ENCODE data around the gene OR5K1.
A peak's percentile ranks its signal among the peaks of the same experiment; 100 is the strongest.

The OR5K1 gene

DNA sequence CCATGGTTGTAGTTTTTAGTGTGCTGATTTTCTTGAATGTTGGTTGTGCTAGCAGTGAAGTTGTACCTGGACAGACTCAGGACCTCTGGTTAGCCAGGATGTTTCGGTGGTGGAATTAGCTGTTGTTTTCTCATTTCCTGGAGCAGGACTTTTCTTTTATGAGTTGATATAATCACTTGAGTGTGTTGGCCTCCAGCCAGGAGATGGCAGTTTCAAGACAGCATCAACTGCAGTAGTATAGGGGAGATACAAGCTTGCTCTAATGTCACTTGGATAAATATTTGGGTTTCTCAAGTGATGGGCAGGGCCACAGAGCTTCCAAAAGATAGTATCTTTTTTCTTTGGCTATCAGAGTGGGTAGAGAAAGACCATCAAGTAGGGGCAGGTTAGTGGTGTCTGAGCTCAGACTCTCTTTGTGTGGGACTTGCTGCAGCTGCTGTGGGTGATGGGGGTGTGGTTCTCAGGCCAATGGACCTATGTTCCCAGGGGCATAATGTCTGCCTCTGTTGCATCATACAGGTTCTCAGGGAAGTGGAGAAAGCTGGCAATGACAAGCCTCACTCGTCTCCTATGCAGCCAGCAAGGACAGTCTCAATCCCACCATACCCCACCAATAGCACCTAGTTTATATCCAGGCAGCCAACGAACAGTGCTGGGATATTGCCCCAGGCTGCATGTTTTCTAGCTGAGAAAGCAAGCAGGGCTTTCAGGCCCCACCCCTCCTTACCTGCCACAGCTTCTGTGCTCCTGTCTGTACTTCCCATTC, 19.9 kb downstream of the OR5K1 start:
- H2AK5ac ChIP-seq (ENCODE audit: low read length) = no peak overlapping the region
- H3K18ac ChIP-seq (ENCODE audit: low read length) = no peak overlapping the region
- H3K79me2 ChIP-seq (ENCODE audit: control insufficient read depth, insufficient read depth, low read length) = no peaks in the 10 kb centered on the region
- H2BK5ac ChIP-seq (ENCODE audit: low read length) = no peak overlapping the region
- no peaks in the 10 kb centered on the region for H3K27me3 ChIP-seq (ENCODE audit: insufficient read depth, low read length, poor library complexity)
- no peak overlapping the region for H3K23ac ChIP-seq (ENCODE audit: low read length)
- no peak overlapping the region for H3K4ac ChIP-seq (ENCODE audit: low read depth, low read length)
- peak; percentile 32 for DNase-seq
- no peaks in the 10 kb centered on the region for H3K79me1 ChIP-seq (ENCODE audit: low read length)
- no peak overlapping the region for H2BK15ac ChIP-seq (replicated peaks; ENCODE audit: low read depth)
- H2BK120ac ChIP-seq (ENCODE audit: low read depth, low read length) = no peak overlapping the region
- no peak overlapping the region for H3K9ac ChIP-seq (ENCODE audit: low read length)
- no peaks in the 10 kb centered on the region for H3K4me1 ChIP-seq (ENCODE audit: control insufficient read depth, low read depth, low read length)
- H4K5ac ChIP-seq (ENCODE audit: low read length) = no peak overlapping the region
- no CpG with 5 or more reads among the region's 3 CpGs for WGBS (ENCODE audit: extremely low coverage, insufficient coverage, low lambda C conversion rate)
- no peak overlapping the region for H4K8ac ChIP-seq (ENCODE audit: low read depth, low read length)
- H3K4me2 ChIP-seq (ENCODE audit: low read length) = no peak overlapping the region
- no peak overlapping the region for H3K4me3 ChIP-seq (ENCODE audit: low read length)
- H3K27ac ChIP-seq (ENCODE audit: low read depth, low read length) = no peak overlapping the region
- H3K56ac ChIP-seq (ENCODE audit: low read length) = no peak overlapping the region
- H3K36me3 ChIP-seq (ENCODE audit: control insufficient read depth, insufficient read depth, low read length) = no peaks in the 10 kb centered on the region

DNA sequence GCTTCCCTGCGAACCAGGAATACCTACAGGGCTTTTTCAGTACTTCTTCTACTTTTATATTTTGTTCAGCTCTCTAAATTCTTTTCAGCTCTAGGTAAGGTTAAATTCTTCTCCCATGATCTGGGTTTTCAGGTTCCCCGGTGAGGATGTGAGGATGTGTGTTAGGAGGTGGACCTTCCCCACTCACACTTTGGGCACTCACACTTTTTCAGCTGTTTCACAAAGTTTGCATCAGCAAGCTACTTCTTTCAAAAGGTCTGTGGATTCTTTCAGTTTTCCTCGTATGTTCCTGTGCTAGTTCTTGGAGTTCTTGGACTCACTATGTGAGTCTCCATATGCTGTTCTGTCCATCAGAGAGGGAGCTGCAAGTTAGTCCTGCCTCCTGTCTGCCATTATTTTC, 20.6 kb downstream of the OR5K1 start:
- WGBS (ENCODE audit: extremely low coverage, insufficient coverage, low lambda C conversion rate) = no CpG with 5 or more reads among the region's 3 CpGs
- H3K27ac ChIP-seq (ENCODE audit: low read depth, low read length) = no peak overlapping the region

DNA sequence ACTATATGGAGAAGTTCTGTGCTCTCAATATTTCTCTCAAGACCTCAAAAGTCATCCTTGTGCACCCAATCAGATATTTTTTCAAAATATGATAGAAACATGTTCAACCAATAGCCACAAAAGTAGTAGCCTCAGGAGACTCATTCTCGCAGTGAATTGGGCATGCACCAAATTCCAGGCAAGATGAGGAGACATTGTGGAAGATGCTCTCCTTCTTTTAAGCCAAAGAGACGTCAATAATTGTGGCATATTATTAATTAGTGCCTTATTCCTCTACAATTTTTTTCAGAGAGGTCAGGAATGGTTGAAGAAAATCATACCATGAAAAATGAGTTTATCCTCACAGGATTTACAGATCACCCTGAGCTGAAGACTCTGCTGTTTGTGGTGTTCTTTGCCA, 34.4 kb downstream of the OR5K1 start, which contains the start of gene OR5K2:
OR5K2 (plus strand) TSS at position 301 of the 400 bp plus-strand sequence; CDS start at position 301, 0 bp downstream.
- H3K27ac ChIP-seq (ENCODE audit: low read depth, low read length) = no peak within 1 kb of the TSS
- no peaks in the 10 kb centered on the region for H3K79me2 ChIP-seq (ENCODE audit: control insufficient read depth, insufficient read depth, low read length)
- H3K56ac ChIP-seq (ENCODE audit: low read length) = no peak within 1 kb of the TSS
- H3K4me2 ChIP-seq (ENCODE audit: low read length) = no peak within 1 kb of the TSS
- H3K4me3 ChIP-seq (ENCODE audit: low read length) = no peak within 1 kb of the TSS
- no peaks in the 10 kb centered on the region for H3K27me3 ChIP-seq (ENCODE audit: insufficient read depth, low read length, poor library complexity)
- H2AK5ac ChIP-seq (ENCODE audit: low read length) = no peak within 1 kb of the TSS
- H3K79me1 ChIP-seq (ENCODE audit: low read length) = no peaks in the 10 kb centered on the region
- no peak within 1 kb of the TSS for H2BK5ac ChIP-seq (ENCODE audit: low read length)
- no peak within 1 kb of the TSS for H3K9ac ChIP-seq (ENCODE audit: low read length)
- H3K18ac ChIP-seq (ENCODE audit: low read length) = no peak within 1 kb of the TSS
- H3K36me3 ChIP-seq (ENCODE audit: control insufficient read depth, insufficient read depth, low read length) = no peaks in the 10 kb centered on the region
- DNase-seq = no peak
- H3K4ac ChIP-seq (ENCODE audit: low read depth, low read length) = no peak within 1 kb of the TSS
- H4K5ac ChIP-seq (ENCODE audit: low read length) = no peak within 1 kb of the TSS
- no peak within 1 kb of the TSS for H2BK15ac ChIP-seq (replicated peaks; ENCODE audit: low read depth)
- no peak within 1 kb of the TSS for H4K8ac ChIP-seq (ENCODE audit: low read depth, low read length)
- no peak within 1 kb of the TSS for H3K23ac ChIP-seq (ENCODE audit: low read length)
- no peak within 1 kb of the TSS for H2BK120ac ChIP-seq (ENCODE audit: low read depth, low read length)
- H3K4me1 ChIP-seq (ENCODE audit: control insufficient read depth, low read depth, low read length) = no peaks in the 10 kb centered on the region
- no CpG with 5 or more reads among the region's 2 CpGs for WGBS (ENCODE audit: extremely low coverage, insufficient coverage, low lambda C conversion rate)

More for the DNA sequence above, 20.6 kb downstream of the OR5K1 start:
- H4K8ac ChIP-seq (ENCODE audit: low read depth, low read length) = no peak overlapping the region
- no peak overlapping the region for H3K4ac ChIP-seq (ENCODE audit: low read depth, low read length)
- H3K36me3 ChIP-seq (ENCODE audit: control insufficient read depth, insufficient read depth, low read length) = no peaks in the 10 kb centered on the region
- no peak overlapping the region for H4K5ac ChIP-seq (ENCODE audit: low read length)
- no peak overlapping the region for H2BK5ac ChIP-seq (ENCODE audit: low read length)
- no peak overlapping the region for H3K4me2 ChIP-seq (ENCODE audit: low read length)
- H3K4me1 ChIP-seq (ENCODE audit: control insufficient read depth, low read depth, low read length) = no peaks in the 10 kb centered on the region
- peak; percentile 7 for DNase-seq
- no peak overlapping the region for H2BK120ac ChIP-seq (ENCODE audit: low read depth, low read length)
- no peaks in the 10 kb centered on the region for H3K79me1 ChIP-seq (ENCODE audit: low read length)
- H2BK15ac ChIP-seq (replicated peaks; ENCODE audit: low read depth) = no peak overlapping the region
- H3K9ac ChIP-seq (ENCODE audit: low read length) = no peak overlapping the region
- no peak overlapping the region for H2AK5ac ChIP-seq (ENCODE audit: low read length)
- no peak overlapping the region for H3K23ac ChIP-seq (ENCODE audit: low read length)
- no peaks in the 10 kb centered on the region for H3K27me3 ChIP-seq (ENCODE audit: insufficient read depth, low read length, poor library complexity)
- no peak overlapping the region for H3K18ac ChIP-seq (ENCODE audit: low read length)
- no peak overlapping the region for H3K4me3 ChIP-seq (ENCODE audit: low read length)
- H3K79me2 ChIP-seq (ENCODE audit: control insufficient read depth, insufficient read depth, low read length) = no peaks in the 10 kb centered on the region
- no peak overlapping the region for H3K56ac ChIP-seq (ENCODE audit: low read length)

DNA sequence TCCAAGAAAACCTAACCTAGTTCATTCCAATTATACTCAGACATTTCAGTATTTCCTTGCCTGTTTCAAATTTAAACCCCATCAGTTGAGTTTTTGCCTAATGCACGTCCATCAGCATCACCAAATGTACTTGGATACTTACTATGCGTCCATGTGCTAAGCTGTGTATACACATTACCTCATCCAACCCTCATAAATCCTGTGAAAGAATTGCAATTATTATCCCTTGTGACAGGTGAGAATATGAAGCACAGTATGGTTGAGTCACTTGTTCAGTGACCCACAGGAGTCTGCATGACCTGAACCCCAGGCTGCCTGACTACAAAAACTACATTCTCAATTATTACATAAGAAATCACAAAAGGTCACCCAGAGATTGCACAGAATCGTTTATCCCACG, 37.0 kb downstream of the OR5K1 start:
- no peak overlapping the region for H3K18ac ChIP-seq (ENCODE audit: low read length)
- H3K79me1 ChIP-seq (ENCODE audit: low read length) = no peaks in the 10 kb centered on the region

DNA sequence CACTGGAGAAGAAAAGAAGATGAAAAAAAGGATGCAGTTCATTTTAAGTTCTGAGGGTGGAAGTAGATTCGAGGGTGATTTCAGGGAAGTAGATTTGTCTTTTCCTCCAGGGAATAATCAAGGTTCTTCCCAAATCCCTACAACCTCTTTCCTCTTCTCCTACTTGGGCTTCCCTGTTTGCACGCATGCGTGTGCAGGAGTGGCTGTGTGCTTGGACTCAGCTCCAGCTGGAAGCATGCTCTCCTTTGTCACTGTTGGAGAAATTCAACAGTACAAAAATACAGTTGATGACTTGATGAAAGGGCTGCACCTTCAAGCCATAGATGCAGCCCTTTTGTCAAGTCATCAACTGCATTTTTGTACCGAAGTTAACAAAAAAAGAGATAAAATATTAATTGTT, 38.3 kb downstream of the OR5K1 start:
- no peak overlapping the region for H3K27ac ChIP-seq (ENCODE audit: low read depth, low read length)
- H4K8ac ChIP-seq (ENCODE audit: low read depth, low read length) = no peak overlapping the region
- H3K56ac ChIP-seq (ENCODE audit: low read length) = no peak overlapping the region
- no peak overlapping the region for H2BK120ac ChIP-seq (ENCODE audit: low read depth, low read length)
- H3K27me3 ChIP-seq (ENCODE audit: insufficient read depth, low read length, poor library complexity) = no peaks in the 10 kb centered on the region
- H2BK5ac ChIP-seq (ENCODE audit: low read length) = no peak overlapping the region
- H2BK15ac ChIP-seq (replicated peaks; ENCODE audit: low read depth) = no peak overlapping the region
- no peaks in the 10 kb centered on the region for H3K4me1 ChIP-seq (ENCODE audit: control insufficient read depth, low read depth, low read length)
- no peak overlapping the region for H3K4me2 ChIP-seq (ENCODE audit: low read length)
- no peak overlapping the region for H4K5ac ChIP-seq (ENCODE audit: low read length)
- no peaks in the 10 kb centered on the region for H3K36me3 ChIP-seq (ENCODE audit: control insufficient read depth, insufficient read depth, low read length)
- DNase-seq = no peak
- no peaks in the 10 kb centered on the region for H3K79me1 ChIP-seq (ENCODE audit: low read length)
- no peak overlapping the region for H2AK5ac ChIP-seq (ENCODE audit: low read length)
- no peaks in the 10 kb centered on the region for H3K79me2 ChIP-seq (ENCODE audit: control insufficient read depth, insufficient read depth, low read length)
- WGBS (ENCODE audit: extremely low coverage, insufficient coverage, low lambda C conversion rate) = no CpG with 5 or more reads among the region's 4 CpGs
- H3K4me3 ChIP-seq (ENCODE audit: low read length) = no peak overlapping the region
- H3K23ac ChIP-seq (ENCODE audit: low read length) = no peak overlapping the region
- no peak overlapping the region for H3K9ac ChIP-seq (ENCODE audit: low read length)
- H3K18ac ChIP-seq (ENCODE audit: low read length) = no peak overlapping the region
- H3K4ac ChIP-seq (ENCODE audit: low read depth, low read length) = no peak overlapping the region

More for the DNA sequence above, 37.0 kb downstream of the OR5K1 start:
- no peak overlapping the region for H2AK5ac ChIP-seq (ENCODE audit: low read length)
- H3K27me3 ChIP-seq (ENCODE audit: insufficient read depth, low read length, poor library complexity) = no peaks in the 10 kb centered on the region
- no peak for DNase-seq
- no peaks in the 10 kb centered on the region for H3K4me1 ChIP-seq (ENCODE audit: control insufficient read depth, low read depth, low read length)
- H3K56ac ChIP-seq (ENCODE audit: low read length) = no peak overlapping the region
- no peak overlapping the region for H3K23ac ChIP-seq (ENCODE audit: low read length)
- H3K9ac ChIP-seq (ENCODE audit: low read length) = no peak overlapping the region
- H2BK5ac ChIP-seq (ENCODE audit: low read length) = no peak overlapping the region
- H4K8ac ChIP-seq (ENCODE audit: low read depth, low read length) = no peak overlapping the region
- no peak overlapping the region for H4K5ac ChIP-seq (ENCODE audit: low read length)
- no CpG with 5 or more reads among the region's 4 CpGs for WGBS (ENCODE audit: extremely low coverage, insufficient coverage, low lambda C conversion rate)
- H3K27ac ChIP-seq (ENCODE audit: low read depth, low read length) = no peak overlapping the region
- no peak overlapping the region for H3K4me2 ChIP-seq (ENCODE audit: low read length)
- no peaks in the 10 kb centered on the region for H3K36me3 ChIP-seq (ENCODE audit: control insufficient read depth, insufficient read depth, low read length)
- no peak overlapping the region for H2BK120ac ChIP-seq (ENCODE audit: low read depth, low read length)
- H3K4me3 ChIP-seq (ENCODE audit: low read length) = no peak overlapping the region
- H2BK15ac ChIP-seq (replicated peaks; ENCODE audit: low read depth) = no peak overlapping the region
- no peak overlapping the region for H3K4ac ChIP-seq (ENCODE audit: low read depth, low read length)
- no peaks in the 10 kb centered on the region for H3K79me2 ChIP-seq (ENCODE audit: control insufficient read depth, insufficient read depth, low read length)
